Renal cortical epithelial cell (primary cell): ENCODE data around the gene MUSTN1. TPM values are rescaled to one million over a fixed set of nuclear protein-coding genes. Genes with fewer than 3 reads are reported as not detected.

ENCODE experiments used
- DNase-seq: peaks from one replicate; pipeline ENCODE4 v3.0.0-alpha.2; 2011; ENCODE audit warnings: low read depth
- total RNA-seq: library from RNA; depleted of rRNA; stranded (reverse); fragments of >200 nt; gene quantifications from 2 replicates; pipeline ENCODE4 v1.2.3, GENCODE V29; 2014

Gene MUSTN1
- total RNA-seq, 1 donor from 2014 or later, result not detected

GRCh38 chr3:52835766-52836470 lies 1.1 kb upstream of the MUSTN1 start:
- no peak for DNase-seq

GRCh38 chr3:52833202-52833601 lies 1.6 kb downstream of the MUSTN1 start:
- DNase-seq, result no peak

- peak; percentile 79 for DNase-seq
Measured at GRCh38 chr3:52831500-52832301, 3.1 kb downstream of the MUSTN1 start.

- no peak for DNase-seq
Measured at GRCh38 chr3:52830535-52831258, 4.1 kb downstream of the MUSTN1 start, which contains the start of gene ITIH4. TSS of gene ITIH4 (minus strand) at chr3:52830672. CDS start at chr3:52830642, 30 bp downstream.

- DNase-seq, result peak; percentile 4
Measured at GRCh38 chr3:52829906-52830463, 4.8 kb downstream of the MUSTN1 start.

- no peak for DNase-seq
Measured at GRCh38 chr3:52829482-52829881, 5.3 kb downstream of the MUSTN1 start.

- peak; percentile 84 for DNase-seq
Measured at GRCh38 chr3:52827866-52828376, 6.9 kb downstream of the MUSTN1 start.

- peak; percentile 72 for DNase-seq
Measured at GRCh38 chr3:52827441-52827840, 7.4 kb downstream of the MUSTN1 start.

- DNase-seq, result no peak
Measured at GRCh38 chr3:52824037-52824436, 10.8 kb downstream of the MUSTN1 start.

GRCh38 chr3:52822363-52822762 lies 12.5 kb downstream of the MUSTN1 start:
- no peak for DNase-seq

- no peak for DNase-seq
Measured at GRCh38 chr3:52820736-52821135, 14.1 kb downstream of the MUSTN1 start.

- DNase-seq, result no peak
Measured at GRCh38 chr3:52819936-52820335, 14.9 kb downstream of the MUSTN1 start.

- DNase-seq, result no peak
Measured at GRCh38 chr3:52817860-52818259, 17.0 kb downstream of the MUSTN1 start.

- no peak for DNase-seq
Measured at GRCh38 chr3:52817221-52817620, 17.6 kb downstream of the MUSTN1 start.

GRCh38 chr3:52816654-52817053 lies 18.2 kb downstream of the MUSTN1 start:
- DNase-seq, result no peak

- no peak for DNase-seq
Measured at GRCh38 chr3:52816199-52816598, 18.6 kb downstream of the MUSTN1 start.

GRCh38 chr3:52813810-52814209 lies 21.0 kb downstream of the MUSTN1 start:
- DNase-seq, result no peak

- DNase-seq, result no peak
Measured at GRCh38 chr3:52811452-52812011, 23.3 kb downstream of the MUSTN1 start.

GRCh38 chr3:52810923-52811322 lies 23.9 kb downstream of the MUSTN1 start:
- no peak for DNase-seq

GRCh38 chr3:52809662-52810377 lies 25.0 kb downstream of the MUSTN1 start:
- no peak for DNase-seq

GRCh38 chr3:52809149-52809548 lies 25.7 kb downstream of the MUSTN1 start:
- no peak for DNase-seq
